GM12875 (cell line): ENCODE measurements around the gene AGMO.

ENCODE experiments used
- H3K4me3 ChIP-seq: one replicate; pipeline ENCODE4 v1.5.1; 2011; ENCODE audit warnings: low read depth, low read length, control low read depth
- CTCF ChIP-seq: IDR thresholded peaks from 2 replicates; pipeline ENCODE4 v1.5.1; 2011; ENCODE audit warnings: low read depth, mild to moderate bottlenecking, control low read depth, inconsistent platforms, low read length, moderate library complexity, borderline replicate concordance; ENCODE audit not compliant: insufficient read depth

AGMO gene

GRCh38 chr7:15397159-15397550 lies 164.7 kb downstream of the AGMO start:
- H3K4me3 ChIP-seq = no peak overlapping the region
- no peak for TF ChIP-seq CTCF

- H3K4me3 ChIP-seq = no peak overlapping the region
- no peak for TF ChIP-seq CTCF
Measured at GRCh38 chr7:15396210-15397158, 165.3 kb downstream of the AGMO start.

GRCh38 chr7:15389073-15389472 lies 172.7 kb downstream of the AGMO start:
- no peak for TF ChIP-seq CTCF
- H3K4me3 ChIP-seq = no peak overlapping the region

- TF ChIP-seq CTCF = no peak
Measured at GRCh38 chr7:15378494-15379145, 183.2 kb downstream of the AGMO start.

GRCh38 chr7:15376600-15376999 lies 185.2 kb downstream of the AGMO start:
- no peak overlapping the region for H3K4me3 ChIP-seq
- no peak for TF ChIP-seq CTCF

More at GRCh38 chr7:15378494-15379145, 183.2 kb downstream of the AGMO start:
- H3K4me3 ChIP-seq = no peak overlapping the region

GRCh38 chr7:15370441-15370840 lies 191.4 kb downstream of the AGMO start:
- no peak for TF ChIP-seq CTCF
- H3K4me3 ChIP-seq = no peak overlapping the region
